ENCODE results near the gene MSMB.

- TF ChIP-seq POLR2AphosphoS5 (IDR thresholded peaks at IDR 0.05; ENCODE audit: low read depth, low read length) (no peak), POLR2A (IDR thresholded peaks at IDR 0.05; ENCODE audit: low read depth, low read length) (no peak), TAF1 (IDR thresholded peaks at IDR 0.05; ENCODE audit: low read depth, low read length) (no peak)
These were observed 31.1 kb upstream of the MSMB start for GRCh38 chr10:46077141-46077554.

Measured in GM12891 (cell line).